Panc1 (cell line): ENCODE results near the gene AMBP. TPM values are rescaled to one million over a fixed set of nuclear protein-coding genes. Genes with fewer than 3 reads are reported as not detected.

Source experiments
- ATAC-seq: fragments of 200-7000 bp; cut with Tn5 transposase; 2 replicates; pipeline ENCODE4 v1.9.1; 2020; ENCODE audit warnings: mild to moderate bottlenecking, moderate library complexity
- BruUV-seq: library from RNA; stranded (reverse); fragments of 400-500 nt; replicated peaks from 2 replicates; lab custom pipeline; 2021; lab: Mats Ljungman, UMichigan
- CTCF ChIA-PET: fragments of 300-600 bp; sonication (Branson Sonifier 250); formaldehyde crosslinking; loops from one replicate; lab custom pipeline; 2022; ENCODE audit warnings: antibody characterized with exemption; lab: Charles Lee
- POLR2A ChIA-PET: fragments of 300-600 bp; sonication (Branson Sonifier 250); formaldehyde crosslinking; loops from one replicate; lab custom pipeline; 2022; ENCODE audit warnings: antibody characterized with exemption; lab: Charles Lee
- DNase-seq: peaks from one replicate; pipeline ENCODE4 v3.0.0-alpha.2; 2010; ENCODE audit warnings: low read depth, low spot score
- H3K27ac ChIP-seq: 2 replicates; pipeline ENCODE4 v1.5.1; 2011; ENCODE audit warnings: mild to moderate bottlenecking, low read length, inconsistent platforms
- H3K27me3 ChIP-seq: fragments of 200-500 bp; sonication (Bioruptor generic); 2 replicates; pipeline ENCODE4 v1.6.0; 2014; ENCODE audit warnings: low read length, inconsistent platforms; ENCODE audit not compliant: control insufficient read depth, insufficient read depth
- H3K36me3 ChIP-seq: fragments of 200-500 bp; sonication (Bioruptor generic); 2 replicates; pipeline ENCODE4 v1.5.1; 2014; ENCODE audit warnings: inconsistent platforms, mild to moderate bottlenecking, low read length, moderate library complexity; ENCODE audit not compliant: control insufficient read depth, insufficient read depth
- H3K4me1 ChIP-seq: 2 replicates; pipeline ENCODE4 v1.5.1; 2011; ENCODE audit warnings: inconsistent platforms, mild to moderate bottlenecking, low read length, moderate library complexity; ENCODE audit not compliant: control insufficient read depth, insufficient read depth
- H3K4me3 ChIP-seq, 2 experiments: 2 replicates each; pipeline ENCODE4 v1.5.1; 2011 to 2012; ENCODE audit warnings: low read depth in 2 of 2, low read length in 2 of 2, mild to moderate bottlenecking in 2 of 2, inconsistent platforms in 1 of 2, moderate library complexity in 1 of 2
- H3K9me3 ChIP-seq: fragments of 200-500 bp; sonication (Bioruptor generic); 2 replicates; pipeline ENCODE4 v1.5.1; 2014; ENCODE audit warnings: low read depth, mild to moderate bottlenecking, inconsistent platforms, low read length, moderate library complexity; ENCODE audit not compliant: control insufficient read depth, insufficient read depth
- CTCF ChIP-seq: fragments of 450-650 bp; IDR thresholded peaks from 2 replicates; pipeline ENCODE4 v1.5.1; 2017; ENCODE audit warnings: mild to moderate bottlenecking
- POLR2AphosphoS5 ChIP-seq: IDR thresholded peaks from 2 replicates; pipeline ENCODE4 v1.6.1; 2012; ENCODE audit warnings: mild to moderate bottlenecking, low read depth, low read length, moderate library complexity
- REST ChIP-seq, 2 experiments: IDR thresholded peaks; 2 replicates each; pipeline ENCODE4 v1.6.1; 2011 to 2012; ENCODE audit warnings: low read depth in 2 of 2, control low read depth in 1 of 2, low read length in 1 of 2, mild to moderate bottlenecking in 1 of 2, moderate library complexity in 1 of 2; ENCODE audit not compliant: insufficient read depth in 1 of 2
- SIN3A ChIP-seq: IDR thresholded peaks from 2 replicates; pipeline ENCODE4 v1.6.1; 2012; ENCODE audit warnings: low read depth, mild to moderate bottlenecking, low read length, moderate library complexity, borderline replicate concordance; ENCODE audit not compliant: insufficient read depth
- TCF7L2 ChIP-seq: IDR thresholded peaks from 2 replicates; pipeline ENCODE4 v1.6.1; 2011; ENCODE audit warnings: mild to moderate bottlenecking, low read depth, low read length, inconsistent platforms
- in situ Hi-C: cut with HindIII; loops from 2 replicates; pipeline ENCODE4 v1.10.0; 2016; ENCODE audit warnings: low sequenced_read_pairs, low pct_unique_long_range_greater_than_20kb
- intact Hi-C: fragments of 100-400 bp; cut with micrococcal nuclease; formaldehyde crosslinking; loops from one replicate; pipeline ENCODE4 v1.10.0; 2022; ENCODE audit not compliant: unreplicated experiment
- total RNA-seq: library from RNA; stranded (reverse); gene quantifications from one replicate; pipeline ENCODE4 v1.2.1, GENCODE V29; 2021; ENCODE audit not compliant: unreplicated experiment

Gene AMBP
- total RNA-seq, 1 experiment from 2014 or later, result 1.7 TPM

GRCh38 chr9:114085387-114085789 is 7.3 kb upstream of the AMBP start:
- CTCF ChIA-PET, result no interaction called here
- H3K27me3 ChIP-seq, result no peaks in the 10 kb centered on the region
- no TSS peak for BruUV-seq
- no peak overlapping the region for H3K27ac ChIP-seq
- no peaks in the 10 kb centered on the region for H3K4me1 ChIP-seq
- intact Hi-C loops, result no loop called here
- DNase-seq (no peak), ATAC-seq (no peak)
- H3K36me3 ChIP-seq, result no peaks in the 10 kb centered on the region
- no peaks in the 10 kb centered on the region for H3K9me3 ChIP-seq
- POLR2A ChIA-PET, result no interaction called here
- TF ChIP-seq SIN3A, result no peak
- no peak for TF ChIP-seq POLR2AphosphoS5
- no peak for TF ChIP-seq TCF7L2
- TF ChIP-seq CTCF, result no peak
- TF ChIP-seq REST (IDR thresholded peaks at IDR 0.05; ENCODE audit: insufficient read depth in 1 of 2, low read depth in 2 of 2, low read length in 1 of 2), result no peak
- no peak overlapping the region for H3K4me3 ChIP-seq
- in situ Hi-C loops, result no loop called here

GRCh38 chr9:114084282-114085073 is 6.4 kb upstream of the AMBP start:
- Histone ChIP-seq H3K36me3 (no peaks in the 10 kb centered on the region), H3K4me3 (no peak overlapping the region), H3K9me3 (no peaks in the 10 kb centered on the region), H3K4me1 (no peaks in the 10 kb centered on the region), H3K27ac (no peak overlapping the region), H3K27me3 (no peaks in the 10 kb centered on the region)
- intact Hi-C loops, result loop anchor here (5.0 kb wide), 1 partner anchor 218 kb away; no protein-coding TSS in a partner anchor
- ATAC-seq, result no peak
- no peak for DNase-seq
- POLR2A ChIA-PET, result no interaction called here
- TF ChIP-seq REST (IDR thresholded peaks at IDR 0.05; ENCODE audit: insufficient read depth in 1 of 2, low read depth in 2 of 2, low read length in 1 of 2), result no peak
- no peak for TF ChIP-seq POLR2AphosphoS5
- TF ChIP-seq SIN3A, result no peak
- TF ChIP-seq CTCF, result no peak
- TF ChIP-seq TCF7L2, result no peak
- in situ Hi-C loops, result no loop called here
- no TSS peak for BruUV-seq
- CTCF ChIA-PET, result no interaction called here
